K562 (cell line): ENCODE data around the gene TMEM151A. TPM values are rescaled to one million over a fixed set of nuclear protein-coding genes. Genes with fewer than 3 reads are reported as not detected.

Experiments used
- ATAC-seq: fragments of 200-7000 bp; cut with Tn5 transposase; 3 replicates; pipeline ENCODE4 v1.9.1; 2020; ENCODE audit warnings: moderate library complexity
- BruUV-seq: library from RNA; stranded (reverse); fragments of 400-500 nt; replicated peaks from 2 replicates; lab custom pipeline; 2021; lab: Mats Ljungman, UMichigan
- CTCF ChIA-PET: fragments of 300-600 bp; formaldehyde crosslinking; extraction: SDS; loops from one replicate; lab custom pipeline; 2021; ENCODE audit warnings: low intra/inter-chr PET ratio; lab: Yijun Ruan, JAX
- POLR2A ChIA-PET: fragments of 300-600, 350-650 bp; sonication (Branson Sonifier 250); formaldehyde crosslinking; extraction: SDS; loops from one replicate; lab custom pipeline; 2021; ENCODE audit warnings: antibody characterized with exemption, inconsistent platforms; lab: Yijun Ruan, JAX
- DNase-seq, 4 experiments: peaks; one replicate each; pipeline versions ENCODE4 v3.0.0 to v3.0.0-alpha.2; 2011 to 2018; ENCODE audit warnings: low spot score in 3 of 4, mixed read lengths in 3 of 4; ENCODE audit errors: extremely low read depth in 1 of 4
- FAIRE-seq: peaks from 2 replicates; lab custom pipeline; 2011; peaks lifted over from hg19 to GRCh38; lab: Jason Lieb, UNC
- H2AFZ ChIP-seq: 2 replicates; pipeline ENCODE4 v1.6.0; 2011; ENCODE audit warnings: low read depth, low read length, control low read depth, inconsistent platforms
- H3K27ac ChIP-seq: fragments of 200-600 bp; 3 replicates; pipeline ENCODE4 v1.8.0; 2011; ENCODE audit warnings: low read depth, mild to moderate bottlenecking, control low read depth, inconsistent platforms, low read length, moderate library complexity, mixed read lengths; ENCODE audit errors: extremely low read depth
- H3K27me3 ChIP-seq, 2 experiments: fragments of 300-600 bp in 1 of 2; 2 replicates in 1 of 2; 3 replicates in 1 of 2; pipeline versions ENCODE4 v1.6.0 to v1.8.0; 2011; ENCODE audit warnings: inconsistent platforms in 2 of 2, low read length in 2 of 2, mild to moderate bottlenecking in 1 of 2, mixed read lengths in 1 of 2, moderate library complexity in 1 of 2; ENCODE audit not compliant: control insufficient read depth in 2 of 2, insufficient read depth in 2 of 2
- H3K36me3 ChIP-seq: fragments of 300-600 bp; 3 replicates; pipeline ENCODE4 v1.8.0; 2011; ENCODE audit warnings: mild to moderate bottlenecking, low read length, inconsistent platforms; ENCODE audit not compliant: control insufficient read depth, insufficient read depth
- H3K4me1 ChIP-seq, 2 experiments: fragments of 200-600 bp in 1 of 2; replicated peaks in 1 of 2; 2 replicates in 1 of 2; 3 replicates in 1 of 2; pipeline versions ENCODE4 v1.5.1 to v1.8.0; 2011; ENCODE audit warnings: inconsistent platforms in 2 of 2, low read length in 2 of 2, mild to moderate bottlenecking in 1 of 2, mixed read lengths in 1 of 2, moderate library complexity in 1 of 2; ENCODE audit not compliant: control insufficient read depth in 2 of 2, insufficient read depth in 2 of 2
- H3K4me2 ChIP-seq: 2 replicates; pipeline ENCODE4 v1.6.1; 2011; ENCODE audit warnings: low read length, control low read depth, inconsistent platforms, mixed read lengths; ENCODE audit not compliant: insufficient read depth
- H3K4me3 ChIP-seq: fragments of 200-600 bp; sonication (generic), shearing (Covaris generic); 2 replicates; pipeline ENCODE4 v1.5.1; 2016; ENCODE audit warnings: control low read depth, inconsistent platforms
- H3K79me2 ChIP-seq: fragments of 200-600 bp; 3 replicates; pipeline ENCODE4 v1.8.0; 2011; ENCODE audit warnings: low read length, inconsistent platforms; ENCODE audit not compliant: control insufficient read depth, insufficient read depth
- H3K9ac ChIP-seq, 2 experiments: 2 replicates each; pipeline versions ENCODE4 v1.6.0 to v1.6.1; 2011; ENCODE audit warnings: low read depth in 2 of 2, low read length in 2 of 2, control low read depth in 1 of 2, inconsistent platforms in 1 of 2, mild to moderate bottlenecking in 1 of 2, mixed read lengths in 1 of 2; ENCODE audit not compliant: insufficient read depth in 1 of 2
- H3K9me1 ChIP-seq: one replicate; pipeline ENCODE4 v1.6.0; 2011; ENCODE audit warnings: inconsistent platforms, mild to moderate bottlenecking, low read length, moderate library complexity; ENCODE audit not compliant: control insufficient read depth, insufficient read depth
- H3K9me3 ChIP-seq: replicated peaks from 2 replicates; pipeline ENCODE4 v1.5.1; 2011; ENCODE audit warnings: low read depth, low read length, inconsistent platforms; ENCODE audit not compliant: control insufficient read depth, insufficient read depth
- H4K20me1 ChIP-seq: replicated peaks from 2 replicates; pipeline ENCODE4 v1.6.1; 2011; ENCODE audit warnings: low read length, inconsistent platforms, mixed read lengths; ENCODE audit not compliant: control insufficient read depth, insufficient read depth
- ADNP ChIP-seq: fragments of 200-800 bp; sonication (Bioruptor generic); IDR thresholded peaks from 2 replicates; pipeline ENCODE4 v1.6.1; 2016; ENCODE audit warnings: missing genetic modification characterization, missing compliant biosample characterization
- BCOR ChIP-seq: fragments of 450-650 bp; IDR thresholded peaks from 2 replicates; pipeline ENCODE4 v1.6.1; 2016
- HDAC6 ChIP-seq: IDR thresholded peaks from 2 replicates; pipeline ENCODE4 v1.6.1; 2012; ENCODE audit warnings: low read depth, mild to moderate bottlenecking, control low read depth, inconsistent platforms, low read length, moderate library complexity
- HMGN3 ChIP-seq: IDR thresholded peaks from 2 replicates; pipeline ENCODE4 v1.6.1; 2011; ENCODE audit warnings: borderline replicate concordance, low read depth, mild to moderate bottlenecking, mixed read lengths, low read length; ENCODE audit not compliant: insufficient read length; ENCODE audit errors: extremely low read depth
- KAT8 ChIP-seq: fragments of 450-650 bp; IDR thresholded peaks from 2 replicates; pipeline ENCODE4 v1.6.1; 2016; ENCODE audit warnings: low read depth, mild to moderate bottlenecking
- KDM1A ChIP-seq, 2 experiments: fragments of 450-650 bp; IDR thresholded peaks; 2 replicates each; pipeline ENCODE4 v1.6.1; 2016; ENCODE audit warnings: mild to moderate bottlenecking in 2 of 2
- MAFF ChIP-seq: IDR thresholded peaks from 2 replicates; pipeline ENCODE4 v1.6.1; 2012; ENCODE audit warnings: low read length, improper control_type of control experiment
- MAFG ChIP-seq: fragments of 450-650 bp; conservative IDR thresholded peaks from 2 replicates; pipeline ENCODE4 v1.6.1; 2016; ENCODE audit warnings: missing genetic modification characterization, missing compliant biosample characterization
- MAFK ChIP-seq: IDR thresholded peaks from 2 replicates; pipeline ENCODE4 v1.6.1; 2011; ENCODE audit warnings: low read length, improper control_type of control experiment
- NBN ChIP-seq: fragments of 450-650 bp; IDR thresholded peaks from 2 replicates; pipeline ENCODE4 v1.6.1; 2016; ENCODE audit warnings: low read depth, mild to moderate bottlenecking
- NFE2 ChIP-seq: IDR thresholded peaks from 2 replicates; pipeline ENCODE4 v1.6.1; 2014; ENCODE audit warnings: antibody characterized with exemption, low read depth
- PATZ1 ChIP-seq: fragments of 250-450 bp; sonication (Bioruptor Pico); IDR thresholded peaks from 2 replicates; pipeline ENCODE4 v1.5.0; 2020; ENCODE audit warnings: mild to moderate bottlenecking, borderline replicate concordance
- POLR2AphosphoS2 ChIP-seq: IDR thresholded peaks from 2 replicates; pipeline ENCODE4 v1.6.1; 2012; ENCODE audit warnings: low read length, improper control_type of control experiment
- RBM25 ChIP-seq: fragments of 200-400 bp; formaldehyde crosslinking; IDR thresholded peaks from 2 replicates; pipeline ENCODE4 v1.6.1; 2018; ENCODE audit warnings: low read length, low read depth, moderate library complexity; ENCODE audit not compliant: severe bottlenecking
- ZNF121 ChIP-seq: sonication (generic); formaldehyde crosslinking; conservative IDR thresholded peaks from 2 replicates; pipeline ENCODE4 v1.8.0; 2022; ENCODE audit warnings: missing genetic modification reagents
- ZNF316 ChIP-seq: fragments of 450-650 bp; IDR thresholded peaks from 2 replicates; pipeline ENCODE4 v1.6.1; 2016
- ZNF395 ChIP-seq: fragments of 200-800 bp; sonication (Bioruptor generic); IDR thresholded peaks from 2 replicates; pipeline ENCODE4 v1.6.1; 2017; ENCODE audit warnings: missing genetic modification characterization, missing compliant biosample characterization
- WGBS: fragments of 100-300 bp; shearing (Covaris generic); methylation state at CpG from one replicate; pipeline ENCODE4 v1.1.6; 2016; ENCODE audit warnings: low coverage, mixed read lengths; ENCODE audit not compliant: insufficient coverage; ENCODE audit errors: missing lambda C conversion rate; 5-methylcytosine and 5-hydroxymethylcytosine counted together
- in situ Hi-C: fragments of 300-500 bp; cut with MboI; formaldehyde crosslinking; loops from 4 replicates; pipeline ENCODE4 v1.15.0; 2018; ENCODE audit warnings: inconsistent platforms, mixed read lengths
- intact Hi-C: fragments of 100-400 bp; cut with micrococcal nuclease; formaldehyde crosslinking; loops from 2 replicates; pipeline ENCODE4 v1.14.2; 2022
- polyA plus RNA-seq, 8 experiments: library from polyadenylated mRNA; depleted of rRNA in 4 of 8; stranded (reverse) in 5 of 8; unstranded in 3 of 8; fragments of >200 nt; fragmentation: Nextera tagmentation in 2 of 8; fragmentation: Illumina TruSeq in 1 of 8; extraction: Ambion mirVana in 2 of 8; extraction: Trizol in 1 of 8; gene quantifications; 2 replicates each; pipeline versions ENCODE4 v1.2.1 to v1.2.3, GENCODE V29; 2011 to 2014; ENCODE audit warnings: inconsistent platforms in 1 of 8, missing spikeins in 1 of 8
- total RNA-seq, 7 experiments: library from RNA; depleted of rRNA in 6 of 7; stranded (reverse); fragments of >200 nt in 6 of 7; fragmentation: Illumina TruSeq in 2 of 7; extraction: Trizol in 2 of 7; gene quantifications; 2 replicates each; pipeline versions ENCODE4 v1.2.1 to v1.2.3, GENCODE V29; 2011 to 2021; ENCODE audit warnings: low replicate concordance in 1 of 7

The TMEM151A gene
- total and polyA plus RNA-seq, 9 of the 15 experiments (the other 6 are each of a cell fraction or from before 2014, with no cell fraction given), result not detected

DNA sequence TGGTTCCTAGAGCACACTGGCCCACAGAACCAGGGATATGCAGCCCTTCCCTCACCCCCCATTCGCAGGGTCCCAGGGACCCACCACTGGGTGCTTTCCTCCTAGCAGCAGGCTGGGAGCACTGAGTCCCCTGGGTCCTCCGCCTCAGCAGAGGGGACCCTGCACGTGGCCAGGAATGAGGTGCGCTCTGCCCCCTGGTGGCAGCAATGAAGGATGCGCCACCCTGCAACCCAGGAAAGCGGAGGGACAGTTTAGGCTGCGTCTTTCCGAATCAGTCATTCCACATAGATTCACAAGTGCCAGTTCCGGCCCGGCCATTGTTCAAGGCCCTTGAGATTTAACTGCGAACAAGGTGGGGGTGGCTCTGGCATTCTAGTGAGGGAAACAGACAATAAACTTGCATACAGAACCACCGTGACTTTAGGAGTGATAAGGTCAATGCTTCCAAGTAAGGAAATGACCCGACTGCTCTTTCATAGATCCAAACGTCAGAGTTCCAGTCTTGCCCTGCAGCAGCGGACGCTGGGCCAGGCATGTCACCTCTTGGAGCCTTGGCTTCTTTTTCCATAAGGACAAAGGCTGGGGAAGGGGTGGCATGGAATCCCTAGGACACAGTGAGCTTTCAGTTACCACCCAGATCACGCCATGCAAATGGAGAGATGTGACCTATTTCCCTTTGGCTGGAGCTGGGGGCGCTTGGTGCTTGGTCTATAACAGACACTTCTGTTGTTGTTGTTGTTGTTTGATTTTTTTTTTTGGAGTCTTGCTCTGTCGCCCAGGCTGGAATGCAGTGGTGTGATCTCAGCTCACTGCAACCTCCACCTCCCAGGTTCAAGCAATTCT, 36.8 kb downstream of the TMEM151A start (continued):
- no peak for TF ChIP-seq HMGN3
- no peak for TF ChIP-seq NFE2
- TF ChIP-seq KAT8, result no peak
- peak; percentile 54 for TF ChIP-seq NBN
- TF ChIP-seq HDAC6, result no peak

GRCh38 chr11:66329165-66329673, 37.5 kb downstream of the TMEM151A start:
- H3K4me2 ChIP-seq, result no peak overlapping the region
- H3K4me1 ChIP-seq, result peaks cover 20 to 76% of the 10 kb centered on the region in 2 experiments; a peak in 4 of 5 replicates
- ATAC-seq, result no peak
- no peaks in the 10 kb centered on the region for H3K36me3 ChIP-seq
- no TSS peak for BruUV-seq
- DNase-seq, result peak in 1 of 4 experiments; percentile 8
- no peak overlapping the region for H3K9ac ChIP-seq
- H3K27me3 ChIP-seq, result no peaks in the 10 kb centered on the region
- no peaks in the 10 kb centered on the region for H4K20me1 ChIP-seq
- no peaks in the 10 kb centered on the region for H3K79me2 ChIP-seq
- intact Hi-C loops, result loop anchor here (2.0 kb wide), 1 partner anchor 106 kb away; no protein-coding TSS in a partner anchor
- H3K9me1 ChIP-seq, result peaks cover 4% of the 10 kb centered on the region
- H3K4me3 ChIP-seq, result no peak overlapping the region
- no peak for FAIRE-seq
- CTCF ChIA-PET, result interaction anchor here (2.9 to 3.1 kb wide), 2 partner anchors 18 to 106 kb away, joined by 16 to 37 read pairs; no protein-coding TSS in a partner anchor
- POLR2A ChIA-PET, result interaction anchor here (0.6 to 1.0 kb wide), 3 partner anchors 10 to 40 kb away, joined by 3 read pairs; partner anchors contain the start of gene YIF1A
- H3K9me3 ChIP-seq, result no peaks in the 10 kb centered on the region
- no peak overlapping the region for H3K27ac ChIP-seq
- in situ Hi-C loops, result loop anchor here (5.0 kb wide), 1 partner anchor 112 kb away; no protein-coding TSS in a partner anchor
- WGBS, result 86% methylated on average over 3 of the region's 3 CpGs
- H2AFZ ChIP-seq, result peak overlapping the region; percentile 100
- TF ChIP-seq BCOR (peak; percentile 66), ADNP (peak; percentile 50; the same call in 1 of the 2 replicates), MAFK (peak; percentile 38; the same call in 1 of the 2 replicates), ZNF316 (peak; percentile 87), MAFF (peak; percentile 50), POLR2AphosphoS2 (no peak), MAFG (tag) (peak; percentile 74), ZNF121 (CRISPR knock-in tag) (peak; percentile 49; the same call in 1 of the 2 replicates), RBM25 (peak; percentile 47), PATZ1 (no peak), KDM1A (IDR thresholded peaks at IDR 0.05) (peak in 1 of 2 experiments; percentile 37; a peak in 2 of 4 replicates), ZNF395 (CRISPR knock-in tag) (0 out of 2 replicates have a peak, but pooled peaks have one; percentile 10)
